Liver (tissue), 3 donors: ENCODE data around the gene FGF9.

Experiments used
- JUND ChIP-seq, 2 donors: IDR thresholded peaks; 2 replicates each; pipeline ENCODE4 v1.6.1; 2016; ENCODE audit warnings: antibody characterized with exemption in 2 of 2
- TF ChIP-seq, protein P1 (sequence below): fragments of 150-350 bp; IDR thresholded peaks from 2 replicates; pipeline ENCODE4 v1.5.1; 2017; ENCODE audit warnings: improper control_type of control experiment, low read depth, low read length; ENCODE audit not compliant: missing input control
- donor health status: healthy.
- donor health status: healthy.

GRCh38 chr13:21636656-21637055, 34.2 kb upstream of the FGF9 start:
- TF ChIP-seq, protein P1, sequence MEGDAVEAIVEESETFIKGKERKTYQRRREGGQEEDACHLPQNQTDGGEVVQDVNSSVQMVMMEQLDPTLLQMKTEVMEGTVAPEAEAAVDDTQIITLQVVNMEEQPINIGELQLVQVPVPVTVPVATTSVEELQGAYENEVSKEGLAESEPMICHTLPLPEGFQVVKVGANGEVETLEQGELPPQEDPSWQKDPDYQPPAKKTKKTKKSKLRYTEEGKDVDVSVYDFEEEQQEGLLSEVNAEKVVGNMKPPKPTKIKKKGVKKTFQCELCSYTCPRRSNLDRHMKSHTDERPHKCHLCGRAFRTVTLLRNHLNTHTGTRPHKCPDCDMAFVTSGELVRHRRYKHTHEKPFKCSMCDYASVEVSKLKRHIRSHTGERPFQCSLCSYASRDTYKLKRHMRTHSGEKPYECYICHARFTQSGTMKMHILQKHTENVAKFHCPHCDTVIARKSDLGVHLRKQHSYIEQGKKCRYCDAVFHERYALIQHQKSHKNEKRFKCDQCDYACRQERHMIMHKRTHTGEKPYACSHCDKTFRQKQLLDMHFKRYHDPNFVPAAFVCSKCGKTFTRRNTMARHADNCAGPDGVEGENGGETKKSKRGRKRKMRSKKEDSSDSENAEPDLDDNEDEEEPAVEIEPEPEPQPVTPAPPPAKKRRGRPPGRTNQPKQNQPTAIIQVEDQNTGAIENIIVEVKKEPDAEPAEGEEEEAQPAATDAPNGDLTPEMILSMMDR, result no peak
- no peak for TF ChIP-seq JUND (IDR thresholded peaks at IDR 0.05)
